ENCODE data around the gene EHMT1.
"Not testable (repeated sequence)": the region's sequence is repeated elsewhere in the genome, so short reads cannot be mapped to it uniquely, and the experiment has no call there.

Gene EHMT1

GRCh38 chr9:137590469-137591383 lies 28.1 kb upstream of the EHMT1 start, which contains the start of gene ZMYND19:
Gene ZMYND19 (minus strand): TSS chr9:137590512. CDS start chr9:137590263, 249 bp downstream.
- peak; percentile 91 to 93 for DNase-seq

DNA sequence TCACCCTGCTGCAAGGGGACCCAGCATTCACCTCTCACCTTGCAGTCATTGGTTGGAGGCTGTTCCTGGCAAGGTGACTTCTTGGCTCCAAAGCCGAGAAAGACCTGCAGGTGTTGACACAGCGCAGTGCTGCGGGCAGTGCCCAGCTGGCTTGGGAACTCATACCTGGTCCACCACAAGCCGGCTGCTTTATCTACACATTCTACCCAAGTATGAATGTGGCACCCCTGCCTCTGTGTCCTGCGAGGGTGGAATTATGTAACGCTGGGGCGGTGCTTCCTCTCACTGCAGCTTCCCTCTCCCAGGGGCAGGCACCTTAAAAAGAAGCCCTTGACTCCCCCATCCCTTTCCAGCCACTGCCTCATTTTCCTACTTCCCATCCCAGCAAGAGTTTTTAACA lies 26.0 kb upstream of the EHMT1 start:
- no peak for DNase-seq

GRCh38 chr9:137593176-137593575 lies 25.6 kb upstream of the EHMT1 start:
- no peak for DNase-seq

- DNase-seq = not testable (repeated sequence)
These were observed 22.2 kb upstream of the EHMT1 start for GRCh38 chr9:137596577-137596976.

GRCh38 chr9:137598943-137599342 lies 19.9 kb upstream of the EHMT1 start:
- no peak for DNase-seq

DNA sequence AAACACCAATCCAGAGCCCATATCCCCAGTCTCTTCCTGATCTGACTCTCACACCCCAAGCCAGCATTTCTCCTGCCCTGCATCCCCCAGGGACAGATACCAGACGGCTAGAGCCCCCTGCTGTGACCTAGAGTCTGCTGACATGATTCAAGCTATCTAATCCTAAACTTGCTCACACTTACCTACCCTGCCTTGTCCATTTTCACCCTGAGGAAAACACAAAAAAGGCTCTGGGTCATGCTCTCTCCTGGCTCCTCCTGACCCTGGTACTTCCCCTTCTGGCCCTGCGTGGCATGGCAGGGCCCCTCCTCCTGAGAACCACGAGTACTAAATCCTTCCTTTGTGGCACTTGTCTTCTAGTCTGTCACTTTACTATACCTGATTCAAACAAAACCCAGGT lies 16.1 kb upstream of the EHMT1 start:
- no peak for DNase-seq

GRCh38 chr9:137603879-137604278 lies 14.9 kb upstream of the EHMT1 start:
- no peak for DNase-seq

DNA sequence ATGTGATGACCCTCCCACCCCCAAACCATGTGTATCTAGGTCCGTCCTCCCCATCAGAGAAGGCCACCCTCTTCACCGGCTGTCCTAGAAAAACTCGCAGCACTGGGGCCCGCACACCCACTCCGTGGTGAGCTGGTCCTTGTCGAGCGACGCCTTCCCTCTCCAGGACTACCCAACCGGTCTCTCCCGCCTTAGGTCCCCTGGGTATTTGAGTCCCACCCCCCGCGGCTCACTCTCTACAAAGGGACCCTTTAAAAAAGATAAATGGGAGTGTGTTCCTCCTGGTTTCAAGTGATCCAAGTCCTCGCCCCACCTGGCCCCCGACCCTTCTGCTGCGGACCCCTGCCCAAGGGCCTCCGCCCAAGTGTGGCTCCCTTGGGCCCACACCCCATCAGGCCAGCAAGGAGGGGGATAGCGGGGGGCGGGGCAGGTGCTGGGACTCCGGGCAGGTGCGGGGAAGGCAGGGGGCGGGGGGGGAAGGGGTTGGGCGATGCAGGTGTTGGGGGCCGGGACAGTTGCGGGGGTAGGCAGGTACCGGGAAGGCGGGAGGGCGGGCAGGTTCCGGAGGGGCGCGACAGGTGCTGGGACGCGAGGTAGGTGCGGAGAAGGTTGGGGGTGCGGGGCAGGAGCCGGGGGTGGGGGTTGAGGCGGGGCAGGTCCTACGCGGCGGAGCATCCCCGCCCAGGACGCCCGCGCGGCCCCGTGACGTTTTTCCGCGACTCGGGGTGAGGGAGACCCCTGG lies 14.3 kb upstream of the EHMT1 start:
- no peak for DNase-seq

- DNase-seq = peak; percentile 91 to 92
These were observed 13.4 kb upstream of the EHMT1 start, which contains the start of gene ARRDC1 for GRCh38 chr9:137605121-137606004. Gene ARRDC1 (plus strand): TSS chr9:137605686. CDS start chr9:137605718, 32 bp downstream.

GRCh38 chr9:137606005-137606621 lies 12.7 kb upstream of the EHMT1 start:
- DNase-seq = peak in 1 of 2 donors; percentile 43

DNA sequence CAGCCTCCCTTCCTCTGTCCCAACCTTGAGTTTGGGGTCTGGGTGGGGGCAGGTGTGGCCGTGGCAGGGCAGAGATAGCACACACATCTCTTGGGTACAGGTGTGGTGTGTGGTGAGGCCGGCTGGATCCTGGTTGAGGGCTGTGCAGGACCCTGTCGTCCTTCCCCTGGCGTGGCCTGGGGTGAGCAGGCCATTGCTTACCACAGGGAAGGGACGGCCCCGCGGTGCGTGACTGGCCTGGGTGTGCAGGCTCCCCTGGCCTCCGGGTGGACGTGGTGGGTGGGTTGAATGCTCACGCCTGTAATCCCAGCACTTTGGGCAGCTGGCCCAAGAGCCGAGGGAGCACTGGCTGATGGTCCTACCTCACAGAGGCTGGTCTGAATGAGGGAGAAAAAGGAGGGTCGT lies 12.1 kb upstream of the EHMT1 start:
- no peak for DNase-seq

DNA sequence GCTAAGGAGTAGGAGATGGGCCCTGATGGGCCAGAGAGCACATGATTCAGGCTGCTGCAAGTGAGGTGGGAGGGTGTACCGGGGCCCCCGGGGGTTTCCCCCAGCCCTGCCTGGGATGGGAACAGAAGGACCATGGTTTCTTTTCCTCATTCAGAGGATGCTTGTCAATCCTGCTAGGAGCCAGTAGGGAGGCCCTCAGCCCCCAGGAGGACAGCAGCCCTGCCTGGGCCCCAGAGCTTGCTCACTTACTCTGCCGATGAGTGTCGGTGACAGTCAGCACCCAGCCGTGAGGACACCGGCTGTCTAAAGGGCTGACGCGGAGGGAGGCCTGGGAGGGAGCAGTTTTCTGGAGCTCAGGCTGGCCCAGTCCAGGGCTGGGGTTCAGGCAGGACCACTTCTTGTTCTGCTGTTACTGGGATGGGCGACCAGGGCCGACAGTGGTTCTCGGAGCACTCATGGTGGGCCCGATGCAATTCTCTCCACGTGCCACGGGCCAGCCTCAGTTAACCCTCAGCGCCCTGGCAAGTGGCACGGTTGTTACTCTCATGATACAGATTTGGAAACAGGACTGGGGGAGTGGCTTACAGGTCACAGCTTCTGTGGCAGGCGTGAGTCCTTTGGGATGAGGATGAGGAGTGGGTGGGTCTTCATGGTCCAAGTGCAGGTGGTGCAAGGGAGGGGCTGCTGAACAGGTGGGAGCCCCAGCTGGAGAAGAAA lies 11.5 kb upstream of the EHMT1 start:
- DNase-seq = no peak

- DNase-seq = no peak
These were observed 7.9 kb upstream of the EHMT1 start for GRCh38 chr9:137610944-137611343.

DNA sequence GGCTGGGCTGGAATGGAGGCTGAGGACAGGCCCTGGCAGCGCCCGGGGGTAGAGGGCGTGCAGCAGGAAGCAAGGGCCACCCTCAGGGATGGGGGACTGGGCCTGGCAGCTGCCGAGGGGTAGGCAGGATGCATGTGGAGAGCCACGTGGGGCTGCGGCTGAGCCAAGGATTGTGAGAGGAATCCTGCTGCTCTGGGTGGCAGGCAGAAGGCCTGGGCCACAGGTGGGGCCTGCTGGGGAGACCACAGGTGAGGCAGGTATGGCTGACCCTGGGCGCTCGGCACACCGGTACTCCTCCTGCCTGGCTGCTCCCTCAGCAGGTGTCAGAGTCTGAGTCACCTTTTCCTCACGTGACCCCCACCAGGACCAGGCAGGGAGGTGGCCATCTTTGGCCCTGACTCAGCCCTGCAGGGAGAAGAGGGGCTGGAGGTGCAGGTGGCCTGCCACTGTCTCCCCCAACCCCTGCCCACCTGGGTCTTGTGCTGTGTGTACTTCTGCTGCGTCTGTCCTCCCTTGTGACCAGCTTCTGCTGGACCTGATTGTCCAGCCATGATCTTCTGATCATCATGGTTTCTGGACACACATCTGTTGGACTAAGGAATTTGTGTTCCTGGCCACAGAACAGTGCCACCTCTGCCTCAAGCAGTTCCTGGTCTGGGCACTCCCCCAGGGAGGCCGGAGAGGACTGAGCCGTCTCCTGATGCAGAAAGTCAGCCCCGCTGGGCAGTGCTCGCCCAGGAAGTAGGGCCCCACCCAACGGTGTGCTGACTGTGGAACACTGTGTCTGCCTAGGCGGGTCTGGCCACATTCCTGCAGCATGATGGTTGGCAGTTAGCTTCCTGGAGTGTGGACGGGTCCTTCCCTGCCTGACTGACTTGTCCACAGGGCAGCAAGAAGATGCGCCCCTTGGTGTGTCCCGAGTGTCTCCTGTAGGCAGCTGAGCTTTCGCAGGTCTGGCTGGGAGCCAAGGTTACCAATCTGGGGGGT lies 6.9 kb upstream of the EHMT1 start:
- DNase-seq = peak in 1 of 2 donors; percentile 43

GRCh38 chr9:137612741-137613142 lies 6.1 kb upstream of the EHMT1 start:
- no peak for DNase-seq

DNA sequence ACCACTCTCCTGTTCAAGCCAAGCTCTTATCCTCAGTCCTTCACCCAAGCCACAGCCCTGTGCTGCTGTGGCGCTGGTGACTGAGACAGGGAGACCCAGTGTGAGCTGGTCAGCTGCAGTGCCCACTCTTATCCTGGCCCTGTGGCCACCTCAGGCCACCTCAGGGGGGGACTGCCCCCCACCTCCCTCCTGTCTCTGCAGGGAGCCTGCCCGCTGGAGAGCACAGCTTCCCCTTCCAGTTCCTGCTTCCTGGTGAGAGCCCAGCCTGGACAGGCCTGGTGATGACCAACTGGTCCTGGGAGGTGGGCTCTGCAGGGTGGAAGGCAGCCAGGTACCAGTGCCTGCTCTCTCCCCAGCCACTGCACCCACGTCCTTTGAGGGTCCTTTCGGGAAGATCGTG lies 5.5 kb upstream of the EHMT1 start:
- no peak for DNase-seq

GRCh38 chr9:137613738-137614523 lies 4.9 kb upstream of the EHMT1 start:
- no peak for DNase-seq

DNA sequence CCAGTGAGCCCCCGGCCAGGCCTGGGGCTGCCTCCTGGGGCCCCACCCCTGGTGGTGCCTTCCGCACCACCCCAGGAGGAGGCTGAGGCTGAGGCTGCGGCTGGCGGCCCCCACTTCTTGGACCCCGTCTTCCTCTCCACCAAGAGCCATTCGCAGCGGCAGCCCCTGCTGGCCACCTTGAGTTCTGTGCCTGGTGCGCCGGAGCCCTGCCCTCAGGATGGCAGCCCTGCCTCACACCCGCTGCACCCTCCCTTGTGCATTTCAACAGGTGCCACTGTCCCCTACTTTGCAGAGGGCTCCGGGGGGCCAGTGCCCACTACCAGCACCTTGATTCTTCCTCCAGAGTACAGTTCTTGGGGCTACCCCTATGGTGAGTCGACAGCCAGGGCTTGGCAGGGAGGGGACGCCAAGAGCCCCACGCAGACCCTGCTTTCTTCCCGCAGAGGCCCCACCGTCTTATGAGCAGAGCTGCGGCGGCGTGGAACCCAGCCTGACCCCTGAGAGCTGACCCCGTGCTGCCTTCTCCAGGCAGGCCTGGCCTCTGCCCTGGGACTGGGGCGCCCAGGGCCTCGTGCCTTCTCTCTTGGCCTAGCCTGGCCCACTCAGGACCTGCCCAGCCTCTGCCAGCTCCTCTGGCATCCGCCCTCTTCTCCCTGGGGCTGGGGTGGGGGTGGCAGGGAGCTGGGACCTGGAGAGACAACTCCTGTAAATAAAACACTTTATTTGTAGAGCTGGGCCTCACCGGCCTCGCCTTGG lies 4.0 kb upstream of the EHMT1 start:
- DNase-seq = no peak
